ENCODE results near the gene RAI14. TPM values are rescaled to one million over a fixed set of nuclear protein-coding genes. Genes with fewer than 3 reads are reported as not detected.

The RAI14 gene
- total RNA-seq, 1 donor from 2014 or later: 307 TPM

DNA sequence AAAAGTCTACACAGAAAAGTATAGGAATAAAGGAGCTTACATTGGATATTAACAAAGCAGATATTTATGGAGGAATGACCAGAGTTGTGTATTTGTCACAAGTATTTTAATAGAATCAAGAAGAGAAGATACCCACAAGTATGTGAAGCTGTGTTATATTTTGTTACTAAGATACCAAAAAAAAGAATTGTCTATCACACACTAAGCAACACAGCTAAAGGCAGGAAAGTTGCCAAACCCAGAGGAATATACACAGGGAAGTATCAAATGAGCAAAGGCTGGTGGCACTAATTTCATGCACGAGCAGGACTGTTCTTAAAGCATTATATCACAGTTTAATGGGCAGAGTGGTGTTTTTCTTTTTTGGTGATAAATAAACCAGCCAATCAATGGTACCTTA lies 30.9 kb upstream of the RAI14 start:
- DNase-seq (ENCODE audit: low read depth) (peak; percentile 32), FAIRE-seq (no peak)
- Histone ChIP-seq H3K36me3 (ENCODE audit: insufficient read depth, low read length) (no peaks in the 10 kb centered on the region), H3K4me2 (ENCODE audit: low read length) (no peak overlapping the region), H3K27me3 (ENCODE audit: insufficient read depth, low read length) (no peaks in the 10 kb centered on the region), H3K4me1 (ENCODE audit: insufficient read depth, low read length) (peaks cover 35% of the 10 kb centered on the region), H3K79me2 (ENCODE audit: insufficient read depth, low read length) (no peaks in the 10 kb centered on the region), H3K4me3 (ENCODE audit: insufficient read depth, low read depth, low read length) (no peak overlapping the region), H3K9me3 (ENCODE audit: insufficient read depth, low read depth, low read length) (no peaks in the 10 kb centered on the region), H4K20me1 (ENCODE audit: insufficient read depth, low read length) (no peaks in the 10 kb centered on the region), H2AFZ (ENCODE audit: low read depth, low read length) (no peak overlapping the region), H3K27ac (ENCODE audit: low read depth, low read length) (no peak overlapping the region), H3K9ac (ENCODE audit: low read length) (no peak overlapping the region)
- Mint-ChIP-seq H3K4me1 (ENCODE audit: low read depth, unreplicated experiment) (peaks cover 32% of the 10 kb centered on the region), H3K27me3 (ENCODE audit: low read depth, unreplicated experiment) (no peaks in the 10 kb centered on the region), H3K36me3 (ENCODE audit: low read depth, unreplicated experiment) (no peaks in the 10 kb centered on the region), H3K4me3 (ENCODE audit: unreplicated experiment) (no peak overlapping the region), H3K9me3 (ENCODE audit: unreplicated experiment) (no peaks in the 10 kb centered on the region), H3K27ac (ENCODE audit: unreplicated experiment) (peak overlapping the region; percentile 16)
- TF ChIP-seq, protein P1, sequence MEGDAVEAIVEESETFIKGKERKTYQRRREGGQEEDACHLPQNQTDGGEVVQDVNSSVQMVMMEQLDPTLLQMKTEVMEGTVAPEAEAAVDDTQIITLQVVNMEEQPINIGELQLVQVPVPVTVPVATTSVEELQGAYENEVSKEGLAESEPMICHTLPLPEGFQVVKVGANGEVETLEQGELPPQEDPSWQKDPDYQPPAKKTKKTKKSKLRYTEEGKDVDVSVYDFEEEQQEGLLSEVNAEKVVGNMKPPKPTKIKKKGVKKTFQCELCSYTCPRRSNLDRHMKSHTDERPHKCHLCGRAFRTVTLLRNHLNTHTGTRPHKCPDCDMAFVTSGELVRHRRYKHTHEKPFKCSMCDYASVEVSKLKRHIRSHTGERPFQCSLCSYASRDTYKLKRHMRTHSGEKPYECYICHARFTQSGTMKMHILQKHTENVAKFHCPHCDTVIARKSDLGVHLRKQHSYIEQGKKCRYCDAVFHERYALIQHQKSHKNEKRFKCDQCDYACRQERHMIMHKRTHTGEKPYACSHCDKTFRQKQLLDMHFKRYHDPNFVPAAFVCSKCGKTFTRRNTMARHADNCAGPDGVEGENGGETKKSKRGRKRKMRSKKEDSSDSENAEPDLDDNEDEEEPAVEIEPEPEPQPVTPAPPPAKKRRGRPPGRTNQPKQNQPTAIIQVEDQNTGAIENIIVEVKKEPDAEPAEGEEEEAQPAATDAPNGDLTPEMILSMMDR (IDR thresholded peaks at IDR 0.05; ENCODE audit: insufficient read depth, low read depth, low read length): no peak
- TF ChIP-seq EZH2 (IDR thresholded peaks at IDR 0.05; ENCODE audit: insufficient read depth, low read length): no peak

DNA sequence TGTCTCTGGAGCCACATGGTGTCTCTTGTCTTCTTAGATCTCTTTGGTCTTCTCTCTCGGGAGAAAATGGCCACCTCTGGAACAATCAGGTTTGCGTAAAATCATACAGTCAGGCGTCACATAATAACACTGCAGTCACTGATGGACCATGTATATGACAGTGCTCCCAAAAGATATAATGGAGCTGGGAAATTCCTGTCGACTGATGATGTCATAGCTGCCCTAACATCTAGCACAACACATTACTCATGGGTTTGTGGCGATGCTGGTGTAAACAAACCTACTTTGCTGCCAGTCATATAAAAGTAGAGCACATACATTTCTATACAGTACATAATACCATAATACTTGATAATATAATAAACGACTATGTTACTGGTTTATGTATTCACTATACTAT lies 30.1 kb upstream of the RAI14 start:
- H3K27ac Mint-ChIP-seq (ENCODE audit: unreplicated experiment): no peak overlapping the region

DNA sequence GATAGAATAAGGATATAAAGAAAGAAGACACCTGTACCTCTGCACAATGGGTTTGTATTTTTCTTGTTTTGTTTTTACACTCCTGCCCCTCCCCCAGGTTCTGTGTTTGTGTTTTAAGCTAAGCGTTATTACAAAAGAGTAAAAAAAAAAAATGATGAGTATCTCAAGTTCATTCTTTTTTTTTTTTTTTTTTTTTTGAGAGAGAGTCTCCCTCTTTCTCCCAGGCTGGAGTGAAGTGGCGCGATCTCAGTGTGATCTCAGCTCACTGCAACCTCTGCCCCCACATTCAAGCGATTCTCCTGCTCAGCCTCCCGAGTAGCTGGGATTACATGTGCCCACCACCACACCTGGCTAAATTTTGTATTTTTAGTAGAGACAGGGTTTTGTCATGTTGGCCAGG lies 29.4 kb upstream of the RAI14 start:
- no peak overlapping the region for H3K4me3 ChIP-seq (ENCODE audit: insufficient read depth, low read depth, low read length)
- peak overlapping the region; percentile 89 for H3K27ac Mint-ChIP-seq (ENCODE audit: unreplicated experiment)
- no peaks in the 10 kb centered on the region for H3K27me3 ChIP-seq (ENCODE audit: insufficient read depth, low read length)
- no peaks in the 10 kb centered on the region for H4K20me1 ChIP-seq (ENCODE audit: insufficient read depth, low read length)
- H3K36me3 ChIP-seq (ENCODE audit: insufficient read depth, low read length): no peaks in the 10 kb centered on the region
- FAIRE-seq: no peak
- peak overlapping the region; percentile 70 for H3K27ac ChIP-seq (ENCODE audit: low read depth, low read length)
- no peaks in the 10 kb centered on the region for H3K36me3 Mint-ChIP-seq (ENCODE audit: low read depth, unreplicated experiment)
- no peaks in the 10 kb centered on the region for H3K79me2 ChIP-seq (ENCODE audit: insufficient read depth, low read length)
- H3K9ac ChIP-seq (ENCODE audit: low read length): no peak overlapping the region
- H3K9me3 ChIP-seq (ENCODE audit: insufficient read depth, low read depth, low read length): no peaks in the 10 kb centered on the region
- H3K4me3 Mint-ChIP-seq (ENCODE audit: unreplicated experiment): no peak overlapping the region
- H3K4me2 ChIP-seq (ENCODE audit: low read length): no peak overlapping the region
- TF ChIP-seq, protein P1 (IDR thresholded peaks at IDR 0.05; ENCODE audit: insufficient read depth, low read depth, low read length): no peak
- no peak for TF ChIP-seq EZH2 (IDR thresholded peaks at IDR 0.05; ENCODE audit: insufficient read depth, low read length)
- H3K9me3 Mint-ChIP-seq (ENCODE audit: unreplicated experiment): no peaks in the 10 kb centered on the region
- peaks cover 32% of the 10 kb centered on the region for H3K4me1 ChIP-seq (ENCODE audit: insufficient read depth, low read length)
- no peaks in the 10 kb centered on the region for H3K27me3 Mint-ChIP-seq (ENCODE audit: low read depth, unreplicated experiment)
- no peak overlapping the region for H2AFZ ChIP-seq (ENCODE audit: low read depth, low read length)
- peaks cover 27% of the 10 kb centered on the region for H3K4me1 Mint-ChIP-seq (ENCODE audit: low read depth, unreplicated experiment)
- no peak for DNase-seq (ENCODE audit: low read depth)

More for the DNA sequence above, 30.1 kb upstream of the RAI14 start:
- Histone ChIP-seq H3K4me1 (ENCODE audit: insufficient read depth, low read length) (peaks cover 35% of the 10 kb centered on the region), H4K20me1 (ENCODE audit: insufficient read depth, low read length) (no peaks in the 10 kb centered on the region), H3K4me3 (ENCODE audit: insufficient read depth, low read depth, low read length) (no peak overlapping the region), H3K9me3 (ENCODE audit: insufficient read depth, low read depth, low read length) (no peaks in the 10 kb centered on the region), H3K4me2 (ENCODE audit: low read length) (no peak overlapping the region), H3K9ac (ENCODE audit: low read length) (no peak overlapping the region), H3K36me3 (ENCODE audit: insufficient read depth, low read length) (no peaks in the 10 kb centered on the region), H3K27ac (ENCODE audit: low read depth, low read length) (peak overlapping the region; percentile 42), H2AFZ (ENCODE audit: low read depth, low read length) (no peak overlapping the region), H3K79me2 (ENCODE audit: insufficient read depth, low read length) (no peaks in the 10 kb centered on the region), H3K27me3 (ENCODE audit: insufficient read depth, low read length) (no peaks in the 10 kb centered on the region)
- Mint-ChIP-seq H3K36me3 (ENCODE audit: low read depth, unreplicated experiment) (no peaks in the 10 kb centered on the region), H3K4me3 (ENCODE audit: unreplicated experiment) (no peak overlapping the region), H3K27me3 (ENCODE audit: low read depth, unreplicated experiment) (no peaks in the 10 kb centered on the region), H3K9me3 (ENCODE audit: unreplicated experiment) (no peaks in the 10 kb centered on the region), H3K4me1 (ENCODE audit: low read depth, unreplicated experiment) (peaks cover 29% of the 10 kb centered on the region)
- FAIRE-seq (peak; percentile 62), DNase-seq (ENCODE audit: low read depth) (peak; percentile 86)
- TF ChIP-seq, protein P1 (IDR thresholded peaks at IDR 0.05; ENCODE audit: insufficient read depth, low read depth, low read length): no peak
- no peak for TF ChIP-seq EZH2 (IDR thresholded peaks at IDR 0.05; ENCODE audit: insufficient read depth, low read length)

All from astrocyte (in vitro differentiated cells and primary cell).